ENCODE measurements around the gene NCKAP5L. TPM values are rescaled to one million over a fixed set of nuclear protein-coding genes. Genes with fewer than 3 reads are reported as not detected.

Gene NCKAP5L
- total and polyA plus RNA-seq, 2 of the 8 experiments (the other 6 are each of a cell fraction or from before 2014, with no cell fraction given): 9.4 to 27.9 TPM

DNA sequence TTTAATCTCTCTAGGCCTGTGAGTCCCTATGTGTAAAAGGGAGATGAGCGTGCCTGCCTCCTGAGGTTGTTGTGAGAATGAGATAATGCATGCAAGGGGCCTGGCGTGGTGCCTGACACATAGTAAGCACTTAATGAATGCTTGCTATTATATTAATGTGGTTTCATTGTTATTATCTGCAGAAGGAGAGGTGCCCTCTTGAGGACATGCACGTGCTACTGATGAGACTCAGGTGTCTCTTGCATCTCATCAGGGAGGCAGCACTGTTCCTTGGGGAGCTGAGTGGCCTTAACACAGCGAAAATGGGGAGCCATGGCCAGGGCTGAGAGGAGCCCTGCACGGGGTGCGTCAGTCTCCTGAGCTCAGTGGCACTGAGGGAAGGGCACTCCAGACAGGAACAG, 44.6 kb upstream of the NCKAP5L start:
- TF ChIP-seq SRF (IDR thresholded peaks at IDR 0.05; ENCODE audit: low read depth, low read length) (no peak), GTF2F1 (IDR thresholded peaks at IDR 0.05; ENCODE audit: borderline replicate concordance, low read depth, low read length) (no peak), TCF12 (IDR thresholded peaks at IDR 0.05; ENCODE audit: low read depth, low read length) (no peak), POLR2AphosphoS5 (IDR thresholded peaks at IDR 0.05; ENCODE audit: low read depth, low read length) (no peak), SAP30 (IDR thresholded peaks at IDR 0.05; ENCODE audit: insufficient read depth, insufficient replicate concordance, low read length) (no peak)
- no peak overlapping the region for H4K91ac ChIP-seq (replicated peaks; ENCODE audit: insufficient read length, low read length)
- no peaks in the 10 kb centered on the region for H3K4me1 ChIP-seq (replicated peaks in 1 of 4; ENCODE audit: control insufficient read depth in 3 of 4, insufficient read depth in 4 of 4, low read length in 3 of 4)
- H2BK20ac ChIP-seq (ENCODE audit: low read length): no peak overlapping the region
- H3K9me3 ChIP-seq (ENCODE audit: insufficient read depth in 2 of 2, low read depth in 1 of 2, low read length in 1 of 2): no peaks in the 10 kb centered on the region
- FAIRE-seq: no peak
- peak in 1 of 2 experiments; percentile 33 for DNase-seq (ENCODE audit: low read depth in 1 of 2, low spot score in 2 of 2)
- H3K79me1 ChIP-seq (ENCODE audit: low read depth, low read length): no peaks in the 10 kb centered on the region
- no peaks in the 10 kb centered on the region for H3K27me3 ChIP-seq (replicated peaks in 1 of 4; ENCODE audit: control insufficient read depth in 3 of 4, extremely low read depth in 1 of 4, insufficient read depth in 3 of 4, low read length in 3 of 4)
- no peaks in the 10 kb centered on the region for H3K79me2 ChIP-seq (ENCODE audit: control insufficient read depth in 1 of 2, insufficient read depth in 2 of 2, low read length in 2 of 2)
- H3K36me3 ChIP-seq (ENCODE audit: control insufficient read depth in 2 of 4, insufficient read depth in 4 of 4, low read length in 3 of 4): no peaks in the 10 kb centered on the region
- H2BK5ac ChIP-seq (ENCODE audit: low read depth, low read length): no peak overlapping the region
- H2BK120ac ChIP-seq (replicated peaks; ENCODE audit: low read depth, low read length): no peak overlapping the region
- no peak overlapping the region for H2AK5ac ChIP-seq (ENCODE audit: low read depth, low read length)
- no peak overlapping the region for H3K23ac ChIP-seq (ENCODE audit: insufficient read length)
- ChIA-PET POLR2A (ENCODE audit: partially characterized antibody) (interaction anchor here (0.8 to 2.2 kb wide), 2 partner anchors 9 to 15 kb away, joined by 3 to 8 read pairs; no protein-coding TSS in a partner anchor), CTCF (ENCODE audit: partially characterized antibody) (interaction anchor here (1.1 to 10.0 kb wide), 8 partner anchors 9 to 95 kb away, joined by 3 to 137 read pairs (median 7); partner anchors contain the start of gene AQP5)
- no peak overlapping the region for H3K27ac ChIP-seq (ENCODE audit: low read depth, low read length)
- H3K4ac ChIP-seq (replicated peaks; ENCODE audit: insufficient read length, low read depth, low read length): no peak overlapping the region
- H3K14ac ChIP-seq (ENCODE audit: insufficient read length): no peak overlapping the region
- H2BK15ac ChIP-seq (ENCODE audit: low read length): no peak overlapping the region
- no peak overlapping the region for H4K8ac ChIP-seq (ENCODE audit: extremely low read depth, insufficient read depth, low read length)
- no peak overlapping the region for H3K4me2 ChIP-seq (ENCODE audit: insufficient read depth in 1 of 2, low read depth in 2 of 2, low read length in 2 of 2)
- peaks cover 0 to 3% of the 10 kb centered on the region in 2 experiments for H4K20me1 ChIP-seq (replicated peaks in 1 of 2; ENCODE audit: control insufficient read depth in 1 of 2, insufficient read depth in 2 of 2, low read length in 2 of 2)
- no peak overlapping the region for H4K5ac ChIP-seq (ENCODE audit: insufficient read length, low read depth, low read length)
- no peak overlapping the region for H3K9ac ChIP-seq (replicated peaks in 1 of 4; ENCODE audit: extremely low read depth in 1 of 4, low read depth in 3 of 4, low read length in 3 of 4)
- no peak overlapping the region for H2BK12ac ChIP-seq (ENCODE audit: low read depth, low read length)
- no peak overlapping the region for H3K56ac ChIP-seq (replicated peaks; ENCODE audit: insufficient read length, low read depth, low read length)
- H2AFZ ChIP-seq (ENCODE audit: low read length): no peak overlapping the region
- WGBS, 2 experiments (ENCODE audit: extremely low coverage in 1 of 2, insufficient coverage in 1 of 2, insufficient read length in 1 of 2, insufficient replicate concordance in 2 of 2, low coverage in 1 of 2, low lambda C conversion rate in 2 of 2, missing lambda C conversion rate in 1 of 2): 87% methylated on average over 6 of the region's 6 CpGs; no CpG with 5 or more reads in 1 of the 2 experiments
- H3K18ac ChIP-seq (ENCODE audit: extremely low read depth, low read length): no peak overlapping the region
- H3K4me3 ChIP-seq (ENCODE audit: extremely low read depth in 1 of 4, insufficient read depth in 2 of 4, low read depth in 3 of 4, low read length in 4 of 4): no peak overlapping the region
- no peaks in the 10 kb centered on the region for H3K23me2 ChIP-seq (ENCODE audit: low read depth, low read length)

Data from H1 (cell line).